Measurements from ENCODE around the gene CDC42BPB.

DNA sequence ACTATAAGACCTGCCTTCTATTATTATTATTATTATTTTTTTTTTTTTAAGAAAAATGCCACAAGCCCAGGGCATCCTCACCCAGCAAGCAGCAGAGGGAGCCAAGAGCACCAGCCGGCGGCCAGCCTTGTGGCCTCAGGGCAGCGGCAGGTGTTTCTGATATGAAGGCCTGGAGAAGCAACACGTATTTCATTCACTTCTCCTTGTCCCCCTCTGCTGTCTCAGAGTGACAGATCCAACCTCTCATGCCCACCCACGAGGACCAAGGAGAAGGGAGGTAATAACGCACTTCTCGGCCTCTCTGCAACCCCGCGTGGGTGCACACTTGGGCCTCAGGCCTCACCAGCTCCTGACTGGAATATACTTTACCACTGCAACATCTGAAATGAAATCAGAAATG lies 25.4 kb downstream of the CDC42BPB start:
- no peak for TF ChIP-seq EZH2 (IDR thresholded peaks at IDR 0.05; ENCODE audit: low read length)
- TF ChIP-seq CTCF (optimal IDR thresholded peaks at IDR 0.05 in 1 of 3, IDR thresholded peaks at IDR 0.05 in 1 of 3, conservative IDR thresholded peaks at IDR 0.05 in 1 of 3; ENCODE audit: extremely low read depth in 1 of 3, insufficient read depth in 2 of 3, low read length in 3 of 3) = peak in 2 of 3 experiments; percentile 25 to 30
